ENCODE measurements around the gene KIF19. TPM values are rescaled to one million over a fixed set of nuclear protein-coding genes. Genes with fewer than 3 reads are reported as not detected.
"Not testable (repeated sequence)": the region's sequence is repeated elsewhere in the genome, so short reads cannot be mapped to it uniquely, and the experiment has no call there.

The KIF19 gene
- total RNA-seq, 2 experiments from 2014 or later, result 0.81 to 1.1 TPM

DNA sequence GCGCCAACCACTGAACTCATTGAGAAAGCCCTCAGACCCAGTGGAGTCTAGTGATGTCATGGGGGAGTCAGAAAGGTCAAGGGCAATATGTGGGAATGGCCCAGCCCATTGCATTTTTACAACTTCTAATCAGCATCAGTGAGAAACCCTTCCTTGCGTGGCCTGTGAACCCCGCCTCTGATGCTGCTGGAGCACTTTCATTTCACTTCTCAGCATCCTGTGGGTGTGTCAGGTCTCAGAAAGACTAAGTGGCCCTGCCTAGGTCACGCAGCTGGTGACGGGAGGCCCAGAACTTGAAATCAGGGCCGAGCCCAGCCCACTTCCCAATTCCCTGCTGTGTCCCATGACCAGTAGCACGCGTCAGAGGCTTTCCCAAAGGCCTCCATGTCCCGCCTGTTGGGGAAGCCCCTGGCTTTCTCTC is 45.9 kb upstream of the KIF19 start:
- DNase-seq (peak; percentile 35 to 94 (median 54)), ATAC-seq (ENCODE audit: poor library complexity) (peak; percentile 76)
- TF ChIP-seq, protein P1, sequence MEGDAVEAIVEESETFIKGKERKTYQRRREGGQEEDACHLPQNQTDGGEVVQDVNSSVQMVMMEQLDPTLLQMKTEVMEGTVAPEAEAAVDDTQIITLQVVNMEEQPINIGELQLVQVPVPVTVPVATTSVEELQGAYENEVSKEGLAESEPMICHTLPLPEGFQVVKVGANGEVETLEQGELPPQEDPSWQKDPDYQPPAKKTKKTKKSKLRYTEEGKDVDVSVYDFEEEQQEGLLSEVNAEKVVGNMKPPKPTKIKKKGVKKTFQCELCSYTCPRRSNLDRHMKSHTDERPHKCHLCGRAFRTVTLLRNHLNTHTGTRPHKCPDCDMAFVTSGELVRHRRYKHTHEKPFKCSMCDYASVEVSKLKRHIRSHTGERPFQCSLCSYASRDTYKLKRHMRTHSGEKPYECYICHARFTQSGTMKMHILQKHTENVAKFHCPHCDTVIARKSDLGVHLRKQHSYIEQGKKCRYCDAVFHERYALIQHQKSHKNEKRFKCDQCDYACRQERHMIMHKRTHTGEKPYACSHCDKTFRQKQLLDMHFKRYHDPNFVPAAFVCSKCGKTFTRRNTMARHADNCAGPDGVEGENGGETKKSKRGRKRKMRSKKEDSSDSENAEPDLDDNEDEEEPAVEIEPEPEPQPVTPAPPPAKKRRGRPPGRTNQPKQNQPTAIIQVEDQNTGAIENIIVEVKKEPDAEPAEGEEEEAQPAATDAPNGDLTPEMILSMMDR (IDR thresholded peaks at IDR 0.05), result no peak
- peak overlapping the region; percentile 90 for H3K27ac Mint-ChIP-seq
- H3K36me3 Mint-ChIP-seq (ENCODE audit: low read depth), result no peaks in the 10 kb centered on the region
- peak overlapping the region; percentile 12 for H3K4me3 Mint-ChIP-seq
- H3K9me3 Mint-ChIP-seq, result no peaks in the 10 kb centered on the region
- H3K27me3 Mint-ChIP-seq, result no peaks in the 10 kb centered on the region
- Histone ChIP-seq H3K27me3 (ENCODE audit: control insufficient read depth in 1 of 2, insufficient read depth in 2 of 2, low read length in 2 of 2) (no peaks in the 10 kb centered on the region), H3K4me1 (ENCODE audit: insufficient read depth, low read length) (peaks cover 73% of the 10 kb centered on the region), H3K27ac (ENCODE audit: low read depth in 1 of 2, low read length in 2 of 2) (peak overlapping the region; percentile 57 to 90), H3K36me3 (ENCODE audit: insufficient read depth, low read length) (no peaks in the 10 kb centered on the region), H3K4me3 (ENCODE audit: low read length) (no peak overlapping the region), H3K9me3 (ENCODE audit: control insufficient read depth in 1 of 2, insufficient read depth in 1 of 2, low read length in 2 of 2) (peaks cover 0 to 9% of the 10 kb centered on the region in 2 experiments)
- intact Hi-C loops (cut with DNase I, micrococcal nuclease), result loop anchor here (5.0 kb wide), 1 partner anchor 68 kb away; the partner anchor contains the start of gene TTYH2 (in 2 of the 2)
- ChIA-PET POLR2A (interaction anchor here (0.6 to 4.5 kb wide), 4 partner anchors 9 to 67 kb away, joined by 4 to 28 read pairs (median 6); partner anchors contain the start of gene TTYH2), CTCF (interaction anchor here (1.3 kb wide), 1 partner anchor 21 kb away, joined by 3 read pairs; no protein-coding TSS in a partner anchor)
- peaks cover 57% of the 10 kb centered on the region for H3K4me1 Mint-ChIP-seq (ENCODE audit: low read depth)

DNA sequence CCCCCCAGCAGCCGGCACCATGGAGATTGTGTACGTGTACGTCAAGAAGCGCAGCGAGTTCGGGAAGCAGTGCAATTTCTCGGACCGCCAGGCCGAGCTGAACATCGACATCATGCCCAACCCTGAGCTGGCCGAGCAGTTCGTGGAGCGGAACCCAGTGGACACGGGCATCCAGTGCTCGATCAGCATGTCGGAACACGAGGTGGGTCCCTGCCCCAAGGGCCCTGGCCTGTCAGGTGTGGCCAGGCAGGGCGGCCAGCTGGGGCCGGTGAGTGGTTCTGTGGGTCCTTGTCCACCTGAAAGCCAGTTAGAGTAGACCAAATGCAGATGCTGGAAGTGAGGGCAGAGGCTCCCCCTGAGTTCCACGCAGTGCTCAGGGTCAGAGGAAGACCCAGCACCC is 44.2 kb upstream of the KIF19 start:
- no peaks in the 10 kb centered on the region for H3K9me3 Mint-ChIP-seq
- H3K27ac ChIP-seq (ENCODE audit: low read depth in 1 of 2, low read length in 2 of 2), result peak overlapping the region; percentile 16 to 69
- POLR2A ChIA-PET, result interaction anchor here (1.1 to 4.5 kb wide), 3 partner anchors 18 to 68 kb away, joined by 4 to 28 read pairs (median 4); partner anchors contain the start of gene TTYH2

GRCh38 chr17:74282274-74282586 is 43.8 kb upstream of the KIF19 start:
- H3K9me3 Mint-ChIP-seq; H3K9me3 ChIP-seq (ENCODE audit: control insufficient read depth in 1 of 2, insufficient read depth in 1 of 2, low read length in 2 of 2); H3K36me3 ChIP-seq (ENCODE audit: insufficient read depth, low read length); DNase-seq; H3K27me3 ChIP-seq (ENCODE audit: control insufficient read depth in 1 of 2, insufficient read depth in 2 of 2, low read length in 2 of 2); H3K36me3 Mint-ChIP-seq (ENCODE audit: low read depth); H3K4me3 ChIP-seq (ENCODE audit: low read length); ATAC-seq (ENCODE audit: poor library complexity); H3K27me3 Mint-ChIP-seq: not testable (repeated sequence)
- Mint-ChIP-seq H3K27ac (peak overlapping the region; percentile 96), H3K4me1 (ENCODE audit: low read depth) (peaks cover 55% of the 10 kb centered on the region), H3K4me3 (peak overlapping the region; percentile 81)
- Histone ChIP-seq H3K27ac (ENCODE audit: low read depth in 1 of 2, low read length in 2 of 2) (peak overlapping the region; percentile 32 to 69), H3K4me1 (ENCODE audit: insufficient read depth, low read length) (peaks cover 64% of the 10 kb centered on the region)
- ChIA-PET CTCF (interaction anchor here (0.9 to 2.4 kb wide), 3 partner anchors 12 to 71 kb away, joined by 3 to 8 read pairs (median 3); no protein-coding TSS in a partner anchor), POLR2A (interaction anchor here (1.1 to 4.5 kb wide), 5 partner anchors 14 to 79 kb away, joined by 4 to 28 read pairs (median 8); partner anchors contain the start of genes RPL38 and TTYH2)
- intact Hi-C loops (cut with DNase I, micrococcal nuclease), result loop anchor here (5.0 kb wide), 1 partner anchor 70 kb away; the partner anchor contains the start of gene TTYH2 (in 2 of the 2)

More for the DNA sequence above, 44.2 kb upstream of the KIF19 start:
- Histone ChIP-seq H3K4me1 (ENCODE audit: insufficient read depth, low read length) (peaks cover 64% of the 10 kb centered on the region), H3K4me3 (ENCODE audit: low read length) (no peak overlapping the region), H3K36me3 (ENCODE audit: insufficient read depth, low read length) (no peaks in the 10 kb centered on the region), H3K27me3 (ENCODE audit: control insufficient read depth in 1 of 2, insufficient read depth in 2 of 2, low read length in 2 of 2) (no peaks in the 10 kb centered on the region), H3K9me3 (ENCODE audit: control insufficient read depth in 1 of 2, insufficient read depth in 1 of 2, low read length in 2 of 2) (peaks cover 0 to 9% of the 10 kb centered on the region in 2 experiments)
- TF ChIP-seq, protein P1 (IDR thresholded peaks at IDR 0.05), result no peak
- peak overlapping the region; percentile 96 for H3K27ac Mint-ChIP-seq
- no peaks in the 10 kb centered on the region for H3K27me3 Mint-ChIP-seq
- no peak for DNase-seq
- no peak overlapping the region for H3K4me3 Mint-ChIP-seq
- CTCF ChIA-PET, result interaction anchor here (0.9 to 2.4 kb wide), 2 partner anchors 14 to 71 kb away, joined by 3 to 8 read pairs; no protein-coding TSS in a partner anchor
- intact Hi-C loops (cut with DNase I, micrococcal nuclease), result loop anchor here (5.0 kb wide), 1 partner anchor 69 kb away; the partner anchor contains the start of gene TTYH2 (in 2 of the 2)
- H3K36me3 Mint-ChIP-seq (ENCODE audit: low read depth), result no peaks in the 10 kb centered on the region
- H3K4me1 Mint-ChIP-seq (ENCODE audit: low read depth), result peaks cover 54% of the 10 kb centered on the region
- ATAC-seq (ENCODE audit: poor library complexity), result no peak
